ENCODE measurements around the gene GPD2. TPM values are rescaled to one million over a fixed set of nuclear protein-coding genes. Genes with fewer than 3 reads are reported as not detected.

The GPD2 gene
- total and polyA plus RNA-seq, 2 of the 13 experiments (the other 11 are each of a cell fraction or from before 2014, with no cell fraction given) = not detected

DNA sequence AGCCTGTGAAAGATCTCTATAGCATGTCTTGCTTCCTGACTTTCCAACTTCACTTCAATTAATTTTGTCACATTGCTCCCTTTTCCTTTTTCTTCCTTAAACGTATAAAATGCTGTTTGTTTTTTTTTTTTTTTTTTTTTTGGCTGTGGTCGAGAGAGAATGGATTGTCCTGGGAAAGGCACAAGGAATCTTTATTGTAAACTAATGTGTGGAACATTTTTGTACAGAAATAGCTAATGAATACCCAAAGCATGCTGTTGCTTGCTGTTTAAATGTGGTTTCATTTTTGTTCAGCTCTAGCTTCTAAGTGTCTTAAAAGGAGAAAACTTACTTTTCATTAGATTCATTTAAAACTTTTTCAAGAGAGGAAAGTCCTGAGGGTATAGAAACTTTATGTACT is 105.5 kb downstream of the GPD2 start (continued):
- TF ChIP-seq, protein P1, sequence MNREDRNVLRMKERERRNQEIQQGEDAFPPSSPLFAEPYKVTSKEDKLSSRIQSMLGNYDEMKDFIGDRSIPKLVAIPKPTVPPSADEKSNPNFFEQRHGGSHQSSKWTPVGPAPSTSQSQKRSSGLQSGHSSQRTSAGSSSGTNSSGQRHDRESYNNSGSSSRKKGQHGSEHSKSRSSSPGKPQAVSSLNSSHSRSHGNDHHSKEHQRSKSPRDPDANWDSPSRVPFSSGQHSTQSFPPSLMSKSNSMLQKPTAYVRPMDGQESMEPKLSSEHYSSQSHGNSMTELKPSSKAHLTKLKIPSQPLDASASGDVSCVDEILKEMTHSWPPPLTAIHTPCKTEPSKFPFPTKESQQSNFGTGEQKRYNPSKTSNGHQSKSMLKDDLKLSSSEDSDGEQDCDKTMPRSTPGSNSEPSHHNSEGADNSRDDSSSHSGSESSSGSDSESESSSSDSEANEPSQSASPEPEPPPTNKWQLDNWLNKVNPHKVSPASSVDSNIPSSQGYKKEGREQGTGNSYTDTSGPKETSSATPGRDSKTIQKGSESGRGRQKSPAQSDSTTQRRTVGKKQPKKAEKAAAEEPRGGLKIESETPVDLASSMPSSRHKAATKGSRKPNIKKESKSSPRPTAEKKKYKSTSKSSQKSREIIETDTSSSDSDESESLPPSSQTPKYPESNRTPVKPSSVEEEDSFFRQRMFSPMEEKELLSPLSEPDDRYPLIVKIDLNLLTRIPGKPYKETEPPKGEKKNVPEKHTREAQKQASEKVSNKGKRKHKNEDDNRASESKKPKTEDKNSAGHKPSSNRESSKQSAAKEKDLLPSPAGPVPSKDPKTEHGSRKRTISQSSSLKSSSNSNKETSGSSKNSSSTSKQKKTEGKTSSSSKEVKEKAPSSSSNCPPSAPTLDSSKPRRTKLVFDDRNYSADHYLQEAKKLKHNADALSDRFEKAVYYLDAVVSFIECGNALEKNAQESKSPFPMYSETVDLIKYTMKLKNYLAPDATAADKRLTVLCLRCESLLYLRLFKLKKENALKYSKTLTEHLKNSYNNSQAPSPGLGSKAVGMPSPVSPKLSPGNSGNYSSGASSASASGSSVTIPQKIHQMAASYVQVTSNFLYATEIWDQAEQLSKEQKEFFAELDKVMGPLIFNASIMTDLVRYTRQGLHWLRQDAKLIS (CRISPR knock-in tag; IDR thresholded peaks at IDR 0.05) = no peak
- no peak for TF ChIP-seq HNRNPLL (IDR thresholded peaks at IDR 0.05; ENCODE audit: low read depth, low read length, poor library complexity, severe bottlenecking)

DNA sequence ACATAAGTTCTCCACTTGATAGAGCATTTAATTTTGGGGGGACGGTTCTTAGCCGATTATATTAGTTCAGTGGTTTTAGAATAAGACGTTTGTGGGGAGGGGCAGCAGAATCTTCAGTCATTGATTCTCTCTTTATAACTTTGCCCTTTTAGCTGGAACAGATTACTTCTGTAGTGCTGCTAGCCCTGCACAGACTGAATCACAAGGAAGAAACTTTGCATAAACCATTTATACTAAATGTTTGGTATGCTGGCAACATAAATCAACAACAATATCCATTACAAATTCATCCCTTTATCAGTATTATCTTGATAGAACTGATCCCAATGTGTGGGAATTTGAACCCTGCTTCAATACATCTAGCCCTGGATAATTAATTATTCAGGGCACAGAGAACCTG is 112.2 kb downstream of the GPD2 start:
- no peaks in the 10 kb centered on the region for H3K9me3 ChIP-seq (ENCODE audit: low read length)
- H3K79me2 ChIP-seq (ENCODE audit: insufficient read depth, low read length) = no peaks in the 10 kb centered on the region
- no peak overlapping the region for H3K4me2 ChIP-seq (ENCODE audit: low read depth, low read length)
- DNase-seq (ENCODE audit: low spot score) = no peak
- no peak overlapping the region for H3K27ac ChIP-seq (ENCODE audit: extremely low read length, insufficient read depth, low read length)
- no peak for FAIRE-seq
- no peak for TF ChIP-seq SMARCE1 (IDR thresholded peaks at IDR 0.05; ENCODE audit: borderline replicate concordance)
- TF ChIP-seq FOXJ3 (CRISPR knock-in tag; IDR thresholded peaks at IDR 0.05; ENCODE audit: borderline replicate concordance) = no peak
- no peak for TF ChIP-seq ZNF572 (CRISPR knock-in tag; IDR thresholded peaks at IDR 0.05)
- TF ChIP-seq, protein P2, sequence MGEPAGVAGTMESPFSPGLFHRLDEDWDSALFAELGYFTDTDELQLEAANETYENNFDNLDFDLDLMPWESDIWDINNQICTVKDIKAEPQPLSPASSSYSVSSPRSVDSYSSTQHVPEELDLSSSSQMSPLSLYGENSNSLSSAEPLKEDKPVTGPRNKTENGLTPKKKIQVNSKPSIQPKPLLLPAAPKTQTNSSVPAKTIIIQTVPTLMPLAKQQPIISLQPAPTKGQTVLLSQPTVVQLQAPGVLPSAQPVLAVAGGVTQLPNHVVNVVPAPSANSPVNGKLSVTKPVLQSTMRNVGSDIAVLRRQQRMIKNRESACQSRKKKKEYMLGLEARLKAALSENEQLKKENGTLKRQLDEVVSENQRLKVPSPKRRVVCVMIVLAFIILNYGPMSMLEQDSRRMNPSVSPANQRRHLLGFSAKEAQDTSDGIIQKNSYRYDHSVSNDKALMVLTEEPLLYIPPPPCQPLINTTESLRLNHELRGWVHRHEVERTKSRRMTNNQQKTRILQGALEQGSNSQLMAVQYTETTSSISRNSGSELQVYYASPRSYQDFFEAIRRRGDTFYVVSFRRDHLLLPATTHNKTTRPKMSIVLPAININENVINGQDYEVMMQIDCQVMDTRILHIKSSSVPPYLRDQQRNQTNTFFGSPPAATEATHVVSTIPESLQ (CRISPR knock-in tag; conservative IDR thresholded peaks at IDR 0.05) = no peak
- TF ChIP-seq, protein P3, sequence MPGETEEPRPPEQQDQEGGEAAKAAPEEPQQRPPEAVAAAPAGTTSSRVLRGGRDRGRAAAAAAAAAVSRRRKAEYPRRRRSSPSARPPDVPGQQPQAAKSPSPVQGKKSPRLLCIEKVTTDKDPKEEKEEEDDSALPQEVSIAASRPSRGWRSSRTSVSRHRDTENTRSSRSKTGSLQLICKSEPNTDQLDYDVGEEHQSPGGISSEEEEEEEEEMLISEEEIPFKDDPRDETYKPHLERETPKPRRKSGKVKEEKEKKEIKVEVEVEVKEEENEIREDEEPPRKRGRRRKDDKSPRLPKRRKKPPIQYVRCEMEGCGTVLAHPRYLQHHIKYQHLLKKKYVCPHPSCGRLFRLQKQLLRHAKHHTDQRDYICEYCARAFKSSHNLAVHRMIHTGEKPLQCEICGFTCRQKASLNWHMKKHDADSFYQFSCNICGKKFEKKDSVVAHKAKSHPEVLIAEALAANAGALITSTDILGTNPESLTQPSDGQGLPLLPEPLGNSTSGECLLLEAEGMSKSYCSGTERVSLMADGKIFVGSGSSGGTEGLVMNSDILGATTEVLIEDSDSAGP (CRISPR knock-in tag; IDR thresholded peaks at IDR 0.05; ENCODE audit: borderline replicate concordance) = no peak
- H3K9ac ChIP-seq (ENCODE audit: insufficient read depth, low read depth, low read length) = no peak overlapping the region
- CTCF ChIA-PET (ENCODE audit: low intra/inter-chr PET ratio, low total read pairs) = no interaction called here
- POLR2A ChIA-PET = no interaction called here
- H3K4me3 ChIP-seq (replicated peaks in 1 of 3; ENCODE audit: insufficient read depth in 1 of 3, low read depth in 2 of 3, low read length in 3 of 3) = no peak overlapping the region
- H2AFZ ChIP-seq (ENCODE audit: low read length) = no peak overlapping the region
- no peaks in the 10 kb centered on the region for H3K36me3 ChIP-seq (replicated peaks in 1 of 2; ENCODE audit: control insufficient read depth in 1 of 2, insufficient read depth in 2 of 2, low read length in 2 of 2)
- no peaks in the 10 kb centered on the region for H3K27me3 ChIP-seq (ENCODE audit: control insufficient read depth in 1 of 2, insufficient read depth in 2 of 2, low read length in 2 of 2)
- ATAC-seq = no peak
- H4K20me1 ChIP-seq (ENCODE audit: insufficient read depth, low read length) = no peaks in the 10 kb centered on the region
- 45% methylated on average over 3 of the region's 3 CpGs for whole genome bisulfite sequencing (ENCODE audit: low lambda C conversion rate)
- in situ Hi-C loops (cut with HindIII; ENCODE audit: extremely low pct_ligation_motif_present, low pct_unique_long_range_greater_than_20kb) = no loop called here
- no peaks in the 10 kb centered on the region for H3K4me1 ChIP-seq (ENCODE audit: insufficient read depth, low read length)
- no TSS peak for BruUV-seq (replicated peaks)
- intact Hi-C loops (cut with micrococcal nuclease; ENCODE audit: unreplicated experiment) = no loop called here
